CD4-positive, alpha-beta T cell treated with Interleukin-4 for 4 hours (primary cell): ENCODE results near the gene NKPD1.
A peak's percentile ranks its signal among the peaks of the same experiment; 100 is the strongest.
"Not testable (repeated sequence)": the region's sequence is repeated elsewhere in the genome, so short reads cannot be mapped to it uniquely, and the experiment has no call there.

Experiments used
- DNase-seq: peaks from one replicate; pipeline ENCODE4 v3.0.0-alpha.2; 2020

The NKPD1 gene

GRCh38 chr19:45136507-45137178 lies 24.1 kb downstream of the NKPD1 start:
- DNase-seq, result no peak

- no peak for DNase-seq
Observed at GRCh38 chr19:45135176-45135885, 25.5 kb downstream of the NKPD1 start.

GRCh38 chr19:45133661-45134060 lies 27.1 kb downstream of the NKPD1 start:
- DNase-seq, result no peak

GRCh38 chr19:45130888-45131615 lies 29.7 kb downstream of the NKPD1 start:
- DNase-seq, result no peak

GRCh38 chr19:45130236-45130635 lies 30.5 kb downstream of the NKPD1 start:
- DNase-seq, result no peak

GRCh38 chr19:45128806-45129205 lies 32.0 kb downstream of the NKPD1 start:
- no peak for DNase-seq

GRCh38 chr19:45128146-45128545 lies 32.6 kb downstream of the NKPD1 start:
- no peak for DNase-seq

- DNase-seq, result no peak
Observed at GRCh38 chr19:45126654-45127053, 34.1 kb downstream of the NKPD1 start.

- DNase-seq, result peak; percentile 59
Observed at GRCh38 chr19:45125975-45126493, 34.7 kb downstream of the NKPD1 start.

GRCh38 chr19:45125360-45125759 lies 35.4 kb downstream of the NKPD1 start:
- DNase-seq, result no peak

- DNase-seq, result no peak
Observed at GRCh38 chr19:45124021-45124420, 36.8 kb downstream of the NKPD1 start.

- no peak for DNase-seq
Observed at GRCh38 chr19:45123440-45123850, 37.3 kb downstream of the NKPD1 start.

GRCh38 chr19:45122832-45123231 lies 38.0 kb downstream of the NKPD1 start:
- no peak for DNase-seq

- DNase-seq, result no peak
Observed at GRCh38 chr19:45121827-45122345, 38.9 kb downstream of the NKPD1 start.

GRCh38 chr19:45119582-45119981 lies 41.2 kb downstream of the NKPD1 start:
- DNase-seq, result no peak

- DNase-seq, result not testable (repeated sequence)
Observed at GRCh38 chr19:45118591-45119355, 42.0 kb downstream of the NKPD1 start.

- DNase-seq, result no peak
Observed at GRCh38 chr19:45118106-45118505, 42.7 kb downstream of the NKPD1 start.

GRCh38 chr19:45117671-45118070 lies 43.1 kb downstream of the NKPD1 start:
- DNase-seq, result no peak

- peak; percentile 22 for DNase-seq
Observed at GRCh38 chr19:45117167-45117594, 43.6 kb downstream of the NKPD1 start.

- no peak for DNase-seq
Observed at GRCh38 chr19:45115809-45116615, 44.8 kb downstream of the NKPD1 start.

- no peak for DNase-seq
Observed at GRCh38 chr19:45114116-45114515, 46.7 kb downstream of the NKPD1 start.

GRCh38 chr19:45113628-45114027 lies 47.2 kb downstream of the NKPD1 start:
- no peak for DNase-seq
